ENCODE results near the gene PHF19.

The PHF19 gene

GRCh38 chr9:120902569-120903535 is 25.9 kb upstream of the PHF19 start:
- no peaks in the 10 kb centered on the region for H3K9me2 ChIP-seq (replicated peaks; ENCODE audit: insufficient read depth, low read length)
- H3K9ac ChIP-seq (ENCODE audit: low read length), result peak overlapping the region; percentile 50
- H3K9me3 ChIP-seq (ENCODE audit: insufficient read depth, low read length), result no peaks in the 10 kb centered on the region
- peak overlapping the region; percentile 52 for H3K4me2 ChIP-seq (ENCODE audit: low read depth, low read length, poor library complexity, severe bottlenecking)
- peaks cover 23% of the 10 kb centered on the region for H3F3A ChIP-seq (ENCODE audit: insufficient read depth)
- H4K20me1 ChIP-seq (ENCODE audit: low read depth, low read length), result no peaks in the 10 kb centered on the region
- TF ChIP-seq CTCF (IDR thresholded peaks at IDR 0.05; ENCODE audit: insufficient read depth, low read length, poor library complexity, severe bottlenecking) (no peak), EZH2phosphoT487 (conservative IDR thresholded peaks at IDR 0.05; ENCODE audit: low read length) (no peak)
- H3K27me3 ChIP-seq (ENCODE audit: low read length), result no peaks in the 10 kb centered on the region
- H3K27ac ChIP-seq (ENCODE audit: low read depth, low read length), result peak overlapping the region; percentile 95
- H2AFZ ChIP-seq (ENCODE audit: low read depth, low read length, severe bottlenecking), result no peak overlapping the region
- H3K4me3 ChIP-seq (ENCODE audit: insufficient read depth, low read length, poor library complexity, severe bottlenecking), result no peak overlapping the region
- H3K79me2 ChIP-seq (ENCODE audit: insufficient read depth, low read length), result no peaks in the 10 kb centered on the region
- H3K36me3 ChIP-seq (ENCODE audit: low read length), result no peaks in the 10 kb centered on the region

GRCh38 chr9:120901755-120902568 is 25.0 kb upstream of the PHF19 start:
- no peaks in the 10 kb centered on the region for H3K36me3 ChIP-seq (ENCODE audit: low read length)
- TF ChIP-seq CTCF (IDR thresholded peaks at IDR 0.05; ENCODE audit: insufficient read depth, low read length, poor library complexity, severe bottlenecking), result no peak
- no peak for TF ChIP-seq EZH2phosphoT487 (conservative IDR thresholded peaks at IDR 0.05; ENCODE audit: low read length)
- H3K27ac ChIP-seq (ENCODE audit: low read depth, low read length), result peak overlapping the region; percentile 95
- peaks cover 28% of the 10 kb centered on the region for H3F3A ChIP-seq (ENCODE audit: insufficient read depth)
- H3K79me2 ChIP-seq (ENCODE audit: insufficient read depth, low read length), result no peaks in the 10 kb centered on the region
- no peaks in the 10 kb centered on the region for H3K27me3 ChIP-seq (ENCODE audit: low read length)
- H3K9me3 ChIP-seq (ENCODE audit: insufficient read depth, low read length), result no peaks in the 10 kb centered on the region
- no peaks in the 10 kb centered on the region for H3K9me2 ChIP-seq (replicated peaks; ENCODE audit: insufficient read depth, low read length)
- no peak overlapping the region for H2AFZ ChIP-seq (ENCODE audit: low read depth, low read length, severe bottlenecking)
- peak overlapping the region; percentile 50 for H3K9ac ChIP-seq (ENCODE audit: low read length)
- no peaks in the 10 kb centered on the region for H4K20me1 ChIP-seq (ENCODE audit: low read depth, low read length)
- no peak overlapping the region for H3K4me3 ChIP-seq (ENCODE audit: insufficient read depth, low read length, poor library complexity, severe bottlenecking)
- H3K4me2 ChIP-seq (ENCODE audit: low read depth, low read length, poor library complexity, severe bottlenecking), result peak overlapping the region; percentile 47

- no peak overlapping the region for H3K4me3 ChIP-seq (ENCODE audit: insufficient read depth, low read length, poor library complexity, severe bottlenecking)
- H3K9ac ChIP-seq (ENCODE audit: low read length), result no peak overlapping the region
- peaks cover 35% of the 10 kb centered on the region for H3F3A ChIP-seq (ENCODE audit: insufficient read depth)
- H3K27me3 ChIP-seq (ENCODE audit: low read length), result no peaks in the 10 kb centered on the region
- no peaks in the 10 kb centered on the region for H3K9me2 ChIP-seq (replicated peaks; ENCODE audit: insufficient read depth, low read length)
- TF ChIP-seq CTCF (IDR thresholded peaks at IDR 0.05; ENCODE audit: insufficient read depth, low read length, poor library complexity, severe bottlenecking), result no peak
- no peaks in the 10 kb centered on the region for H3K79me2 ChIP-seq (ENCODE audit: insufficient read depth, low read length)
- H3K9me3 ChIP-seq (ENCODE audit: insufficient read depth, low read length), result no peaks in the 10 kb centered on the region
- H3K36me3 ChIP-seq (ENCODE audit: low read length), result no peaks in the 10 kb centered on the region
- H2AFZ ChIP-seq (ENCODE audit: low read depth, low read length, severe bottlenecking), result no peak overlapping the region
- H4K20me1 ChIP-seq (ENCODE audit: low read depth, low read length), result no peaks in the 10 kb centered on the region
- peak overlapping the region; percentile 95; the same call in 1 of the 2 replicates for H3K27ac ChIP-seq (ENCODE audit: low read depth, low read length)
- H3K4me2 ChIP-seq (ENCODE audit: low read depth, low read length, poor library complexity, severe bottlenecking), result no peak overlapping the region
These were observed 23.8 kb upstream of the PHF19 start for GRCh38 chr9:120900824-120901223.

Data from SU-DHL-6 (cell line).